DOHH2 (cell line): ENCODE measurements around the gene BCL2L13.

Source experiments
- CTCF ChIP-seq: fragments of 200-600 bp; sonication (generic); IDR thresholded peaks from one replicate; pipeline ENCODE4 v1.5.1; 2014; ENCODE audit warnings: antibody characterized with exemption, mild to moderate bottlenecking, low read depth, low read length; ENCODE audit not compliant: poor library complexity, severe bottlenecking
- EZH2phosphoT487 ChIP-seq: fragments of 200-600 bp; sonication (generic); IDR thresholded peaks from 2 replicates; pipeline ENCODE4 v1.6.1; 2017; ENCODE audit warnings: borderline replicate concordance, mild to moderate bottlenecking, antibody characterized with exemption, low read length, moderate library complexity, mixed read lengths

GRCh38 chr22:17612057-17612456 lies 26.5 kb upstream of the BCL2L13 start:
- TF ChIP-seq CTCF: no peak
- TF ChIP-seq EZH2phosphoT487: no peak
